K562 (cell line): ENCODE results near the gene KCND3. TPM values are rescaled to one million over a fixed set of nuclear protein-coding genes. Genes with fewer than 3 reads are reported as not detected.

Experiments used
- E4F1 ChIP-seq: fragments of 250-450 bp; sonication (Bioruptor Pico); IDR thresholded peaks from 2 replicates; pipeline ENCODE4 v1.5.0; 2021; ENCODE audit warnings: mild to moderate bottlenecking, borderline replicate concordance
- FIP1L1 ChIP-seq: fragments of 200-400 bp; formaldehyde crosslinking; IDR thresholded peaks from 2 replicates; pipeline ENCODE4 v1.6.1; 2018; ENCODE audit warnings: mild to moderate bottlenecking, low read depth, low read length; ENCODE audit not compliant: poor library complexity, severe bottlenecking
- GTF2E2 ChIP-seq: fragments of 200-800 bp; sonication (Bioruptor generic); IDR thresholded peaks from 2 replicates; pipeline ENCODE4 v1.6.1; 2016; ENCODE audit warnings: missing genetic modification characterization, missing compliant biosample characterization
- HMG20B ChIP-seq: fragments of 250-450 bp; sonication (Bioruptor Pico); IDR thresholded peaks from 2 replicates; pipeline ENCODE4 v1.5.0; 2021; ENCODE audit warnings: mild to moderate bottlenecking
- MCM2 ChIP-seq: fragments of 450-650 bp; IDR thresholded peaks from 2 replicates; pipeline ENCODE4 v1.6.1; 2017; ENCODE audit warnings: low read depth, mild to moderate bottlenecking
- NCOA2 ChIP-seq, 2 experiments: fragments of 450-650 bp; IDR thresholded peaks; 2 replicates each; pipeline ENCODE4 v1.6.1; 2018; ENCODE audit warnings: mild to moderate bottlenecking in 2 of 2, moderate library complexity in 1 of 2; ENCODE audit not compliant: partially characterized antibody in 2 of 2
- PHB2 ChIP-seq: fragments of 450-650 bp; IDR thresholded peaks from 2 replicates; pipeline ENCODE4 v1.6.1; 2017; ENCODE audit warnings: low read depth
- POLR2AphosphoS5 ChIP-seq: IDR thresholded peaks from 2 replicates; pipeline ENCODE4 v1.6.1; 2011; ENCODE audit warnings: mild to moderate bottlenecking, low read depth, low read length, moderate library complexity; ENCODE audit not compliant: control insufficient read depth, insufficient read depth
- POLR2G ChIP-seq: fragments of 200-400 bp; formaldehyde crosslinking; IDR thresholded peaks from 2 replicates; pipeline ENCODE4 v1.6.1; 2017; ENCODE audit warnings: low read depth, mild to moderate bottlenecking, antibody characterized with exemption, low read length, moderate library complexity
- SRF ChIP-seq, 2 experiments: fragments of 250-450, 450-650 bp in 1 of 2; sonication (Bioruptor Pico) in 1 of 2; sonication (generic) in 1 of 2; formaldehyde crosslinking; IDR thresholded peaks; 2 replicates each; pipeline versions ENCODE4 v1.5.0 to v1.5.1; 2020 to 2022; ENCODE audit warnings: mild to moderate bottlenecking in 1 of 2, missing genetic modification reagents in 1 of 2
- TCF7 ChIP-seq: sonication (generic); IDR thresholded peaks from 2 replicates; pipeline ENCODE4 v1.6.1; 2016; ENCODE audit warnings: antibody characterized with exemption, borderline replicate concordance
- ZKSCAN1 ChIP-seq: fragments of 150-350 bp; IDR thresholded peaks from 2 replicates; pipeline ENCODE4 v1.6.1; 2016; ENCODE audit warnings: low read depth, low read length
- ZNF121 ChIP-seq: sonication (generic); formaldehyde crosslinking; conservative IDR thresholded peaks from 2 replicates; pipeline ENCODE4 v1.8.0; 2022; ENCODE audit warnings: missing genetic modification reagents
- ZNF224 ChIP-seq: sonication (generic); formaldehyde crosslinking; IDR thresholded peaks from 2 replicates; pipeline ENCODE4 v1.8.0; 2022; ENCODE audit warnings: mild to moderate bottlenecking, missing genetic modification reagents
- ZNF740 ChIP-seq, 3 experiments: fragments of 200-800 bp in 1 of 3; sonication (Bioruptor generic) in 1 of 3; sonication (generic) in 1 of 3; formaldehyde crosslinking in 1 of 3; IDR thresholded peaks; 2 replicates each; pipeline versions ENCODE4 v1.6.1 to v1.8.0; 2016 to 2022; ENCODE audit warnings: mild to moderate bottlenecking in 2 of 3, missing compliant biosample characterization in 2 of 3, missing genetic modification characterization in 2 of 3, missing genetic modification reagents in 1 of 3
- polyA plus RNA-seq, 8 experiments: library from polyadenylated mRNA; depleted of rRNA in 4 of 8; stranded (reverse) in 5 of 8; unstranded in 3 of 8; fragments of >200 nt; fragmentation: Nextera tagmentation in 2 of 8; fragmentation: Illumina TruSeq in 1 of 8; extraction: Ambion mirVana in 2 of 8; extraction: Trizol in 1 of 8; gene quantifications; 2 replicates each; pipeline versions ENCODE4 v1.2.1 to v1.2.3, GENCODE V29; 2011 to 2014; ENCODE audit warnings: inconsistent platforms in 1 of 8, missing spikeins in 1 of 8
- total RNA-seq, 7 experiments: library from RNA; depleted of rRNA in 6 of 7; stranded (reverse); fragments of >200 nt in 6 of 7; fragmentation: Illumina TruSeq in 2 of 7; extraction: Trizol in 2 of 7; gene quantifications; 2 replicates each; pipeline versions ENCODE4 v1.2.1 to v1.2.3, GENCODE V29; 2011 to 2021; ENCODE audit warnings: low replicate concordance in 1 of 7
- TF ChIP-seq, protein P1 (sequence below): IDR thresholded peaks from 2 replicates; pipeline ENCODE4 v1.6.1; 2011; ENCODE audit warnings: borderline replicate concordance, low read depth, mild to moderate bottlenecking, moderate library complexity, low read length; ENCODE audit not compliant: insufficient read depth, poor library complexity, severe bottlenecking

The KCND3 gene
- total and polyA plus RNA-seq, 9 of the 15 experiments (the other 6 are each of a cell fraction or from before 2014, with no cell fraction given): not detected

GRCh38 chr1:111755331-111756123 lies 233.9 kb downstream of the KCND3 start, which contains the start of gene DDX20 (continued):
- TF ChIP-seq ZNF740 (CRISPR knock-in tag; IDR thresholded peaks at IDR 0.05) (no peak), ZNF740 (tag; IDR thresholded peaks at IDR 0.05) (no peak), GTF2E2 (tag) (peak; percentile 98), HMG20B (no peak), MCM2 (no peak), ZNF121 (no peak), POLR2AphosphoS5 (peak; percentile 73), FIP1L1 (peak; percentile 50), TCF7 (peak; percentile 40; the same call in 1 of the 2 replicates), ZKSCAN1 (peak; percentile 96), ZNF224 (CRISPR knock-in tag) (no peak), PHB2 (no peak), NCOA2 (IDR thresholded peaks at IDR 0.05; ENCODE audit: partially characterized antibody in 2 of 2) (no peak), POLR2G (peak; percentile 94), SRF (CRISPR knock-in tag; IDR thresholded peaks at IDR 0.05) (no peak), E4F1 (no peak)
- TF ChIP-seq, protein P1, sequence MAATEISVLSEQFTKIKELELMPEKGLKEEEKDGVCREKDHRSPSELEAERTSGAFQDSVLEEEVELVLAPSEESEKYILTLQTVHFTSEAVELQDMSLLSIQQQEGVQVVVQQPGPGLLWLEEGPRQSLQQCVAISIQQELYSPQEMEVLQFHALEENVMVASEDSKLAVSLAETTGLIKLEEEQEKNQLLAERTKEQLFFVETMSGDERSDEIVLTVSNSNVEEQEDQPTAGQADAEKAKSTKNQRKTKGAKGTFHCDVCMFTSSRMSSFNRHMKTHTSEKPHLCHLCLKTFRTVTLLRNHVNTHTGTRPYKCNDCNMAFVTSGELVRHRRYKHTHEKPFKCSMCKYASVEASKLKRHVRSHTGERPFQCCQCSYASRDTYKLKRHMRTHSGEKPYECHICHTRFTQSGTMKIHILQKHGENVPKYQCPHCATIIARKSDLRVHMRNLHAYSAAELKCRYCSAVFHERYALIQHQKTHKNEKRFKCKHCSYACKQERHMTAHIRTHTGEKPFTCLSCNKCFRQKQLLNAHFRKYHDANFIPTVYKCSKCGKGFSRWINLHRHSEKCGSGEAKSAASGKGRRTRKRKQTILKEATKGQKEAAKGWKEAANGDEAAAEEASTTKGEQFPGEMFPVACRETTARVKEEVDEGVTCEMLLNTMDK: peak; percentile 93
